K562 (cell line): ENCODE data around the gene GCN1. TPM values are rescaled to one million over a fixed set of nuclear protein-coding genes. Genes with fewer than 3 reads are reported as not detected.

Source experiments
- ATAC-seq: fragments of 200-7000 bp; cut with Tn5 transposase; 3 replicates; pipeline ENCODE4 v1.9.1; 2020; ENCODE audit warnings: moderate library complexity
- BruUV-seq: library from RNA; stranded (reverse); fragments of 400-500 nt; replicated peaks from 2 replicates; lab custom pipeline; 2021; lab: Mats Ljungman, UMichigan
- CTCF ChIA-PET: fragments of 300-600 bp; formaldehyde crosslinking; extraction: SDS; loops from one replicate; lab custom pipeline; 2021; ENCODE audit warnings: low intra/inter-chr PET ratio; lab: Yijun Ruan, JAX
- POLR2A ChIA-PET: fragments of 300-600, 350-650 bp; sonication (Branson Sonifier 250); formaldehyde crosslinking; extraction: SDS; loops from one replicate; lab custom pipeline; 2021; ENCODE audit warnings: antibody characterized with exemption, inconsistent platforms; lab: Yijun Ruan, JAX
- DNase-seq, 4 experiments: peaks; one replicate each; pipeline versions ENCODE4 v3.0.0 to v3.0.0-alpha.2; 2011 to 2018; ENCODE audit warnings: low spot score in 3 of 4, mixed read lengths in 3 of 4; ENCODE audit errors: extremely low read depth in 1 of 4
- FAIRE-seq: peaks from 2 replicates; lab custom pipeline; 2011; peaks lifted over from hg19 to GRCh38; lab: Jason Lieb, UNC
- H2AFZ ChIP-seq: 2 replicates; pipeline ENCODE4 v1.6.0; 2011; ENCODE audit warnings: low read depth, low read length, control low read depth, inconsistent platforms
- H3K27ac ChIP-seq: fragments of 200-600 bp; 3 replicates; pipeline ENCODE4 v1.8.0; 2011; ENCODE audit warnings: low read depth, mild to moderate bottlenecking, control low read depth, inconsistent platforms, low read length, moderate library complexity, mixed read lengths; ENCODE audit errors: extremely low read depth
- H3K27me3 ChIP-seq, 2 experiments: fragments of 300-600 bp in 1 of 2; 2 replicates in 1 of 2; 3 replicates in 1 of 2; pipeline versions ENCODE4 v1.6.0 to v1.8.0; 2011; ENCODE audit warnings: inconsistent platforms in 2 of 2, low read length in 2 of 2, mild to moderate bottlenecking in 1 of 2, mixed read lengths in 1 of 2, moderate library complexity in 1 of 2; ENCODE audit not compliant: control insufficient read depth in 2 of 2, insufficient read depth in 2 of 2
- H3K36me3 ChIP-seq: fragments of 300-600 bp; 3 replicates; pipeline ENCODE4 v1.8.0; 2011; ENCODE audit warnings: mild to moderate bottlenecking, low read length, inconsistent platforms; ENCODE audit not compliant: control insufficient read depth, insufficient read depth
- H3K4me1 ChIP-seq, 2 experiments: fragments of 200-600 bp in 1 of 2; replicated peaks in 1 of 2; 2 replicates in 1 of 2; 3 replicates in 1 of 2; pipeline versions ENCODE4 v1.5.1 to v1.8.0; 2011; ENCODE audit warnings: inconsistent platforms in 2 of 2, low read length in 2 of 2, mild to moderate bottlenecking in 1 of 2, mixed read lengths in 1 of 2, moderate library complexity in 1 of 2; ENCODE audit not compliant: control insufficient read depth in 2 of 2, insufficient read depth in 2 of 2
- H3K4me2 ChIP-seq: 2 replicates; pipeline ENCODE4 v1.6.1; 2011; ENCODE audit warnings: low read length, control low read depth, inconsistent platforms, mixed read lengths; ENCODE audit not compliant: insufficient read depth
- H3K4me3 ChIP-seq: fragments of 200-600 bp; sonication (generic), shearing (Covaris generic); 2 replicates; pipeline ENCODE4 v1.5.1; 2016; ENCODE audit warnings: control low read depth, inconsistent platforms
- H3K79me2 ChIP-seq: fragments of 200-600 bp; 3 replicates; pipeline ENCODE4 v1.8.0; 2011; ENCODE audit warnings: low read length, inconsistent platforms; ENCODE audit not compliant: control insufficient read depth, insufficient read depth
- H3K9ac ChIP-seq, 2 experiments: 2 replicates each; pipeline versions ENCODE4 v1.6.0 to v1.6.1; 2011; ENCODE audit warnings: low read depth in 2 of 2, low read length in 2 of 2, control low read depth in 1 of 2, inconsistent platforms in 1 of 2, mild to moderate bottlenecking in 1 of 2, mixed read lengths in 1 of 2; ENCODE audit not compliant: insufficient read depth in 1 of 2
- H3K9me1 ChIP-seq: one replicate; pipeline ENCODE4 v1.6.0; 2011; ENCODE audit warnings: inconsistent platforms, mild to moderate bottlenecking, low read length, moderate library complexity; ENCODE audit not compliant: control insufficient read depth, insufficient read depth
- H3K9me3 ChIP-seq: replicated peaks from 2 replicates; pipeline ENCODE4 v1.5.1; 2011; ENCODE audit warnings: low read depth, low read length, inconsistent platforms; ENCODE audit not compliant: control insufficient read depth, insufficient read depth
- H4K20me1 ChIP-seq: replicated peaks from 2 replicates; pipeline ENCODE4 v1.6.1; 2011; ENCODE audit warnings: low read length, inconsistent platforms, mixed read lengths; ENCODE audit not compliant: control insufficient read depth, insufficient read depth
- CC2D1A ChIP-seq: fragments of 450-650 bp; IDR thresholded peaks from 2 replicates; pipeline ENCODE4 v1.6.1; 2017; ENCODE audit warnings: mild to moderate bottlenecking
- CEBPB ChIP-seq: fragments of 450-650 bp; IDR thresholded peaks from 2 replicates; pipeline ENCODE4 v1.6.1; 2016; ENCODE audit warnings: missing genetic modification characterization, missing compliant biosample characterization
- ETS2 ChIP-seq: IDR thresholded peaks from 2 replicates; pipeline ENCODE4 v1.6.1; 2016; ENCODE audit warnings: borderline replicate concordance, missing genetic modification characterization, mild to moderate bottlenecking, moderate library complexity, missing compliant biosample characterization; ENCODE audit not compliant: poor library complexity, severe bottlenecking
- L3MBTL2 ChIP-seq: fragments of 450-650 bp; IDR thresholded peaks from 2 replicates; pipeline ENCODE4 v1.6.1; 2016; ENCODE audit warnings: mild to moderate bottlenecking, moderate library complexity
- MAZ ChIP-seq, 2 experiments: fragments of 450-650 bp in 1 of 2; sonication (generic) in 1 of 2; formaldehyde crosslinking; IDR thresholded peaks in 1 of 2; conservative IDR thresholded peaks in 1 of 2; 2 replicates each; pipeline versions ENCODE4 v1.4.0 to v1.5.0; 2020; ENCODE audit warnings: mild to moderate bottlenecking in 1 of 2, missing genetic modification reagents in 1 of 2
- PHF21A ChIP-seq: fragments of 450-650 bp; IDR thresholded peaks from 2 replicates; pipeline ENCODE4 v1.6.1; 2017; ENCODE audit warnings: low read depth, borderline replicate concordance
- PPARD ChIP-seq: fragments of 250-450 bp; sonication (Bioruptor Pico); IDR thresholded peaks from 2 replicates; pipeline ENCODE4 v1.8.0; 2022; ENCODE audit warnings: inconsistent platforms, mild to moderate bottlenecking, moderate library complexity
- PURB ChIP-seq: sonication (generic); formaldehyde crosslinking; IDR thresholded peaks from 2 replicates; pipeline ENCODE4 v1.9.0; 2021; ENCODE audit warnings: low read depth, mild to moderate bottlenecking, missing genetic modification reagents
- RUNX1 ChIP-seq: sonication (generic); IDR thresholded peaks from 2 replicates; pipeline ENCODE4 v1.6.1; 2016; ENCODE audit warnings: antibody characterized with exemption, low read depth
- SAFB2 ChIP-seq: fragments of 200-400 bp; formaldehyde crosslinking; IDR thresholded peaks from 2 replicates; pipeline ENCODE4 v1.6.1; 2018; ENCODE audit warnings: borderline replicate concordance, low read length, low read depth, moderate library complexity; ENCODE audit not compliant: severe bottlenecking
- SPI1 ChIP-seq: IDR thresholded peaks from 2 replicates; pipeline ENCODE4 v1.6.1; 2011; ENCODE audit warnings: low read depth, low read length, control low read depth, borderline replicate concordance
- SREBF2 ChIP-seq: sonication (generic); formaldehyde crosslinking; IDR thresholded peaks from 2 replicates; pipeline ENCODE4 v1.4.0; 2020; ENCODE audit warnings: mild to moderate bottlenecking, missing genetic modification reagents
- THRAP3 ChIP-seq: fragments of 450-650 bp; IDR thresholded peaks from 2 replicates; pipeline ENCODE4 v1.6.1; 2016; ENCODE audit warnings: mild to moderate bottlenecking, inconsistent platforms, borderline replicate concordance
- U2AF2 ChIP-seq: fragments of 200-400 bp; formaldehyde crosslinking; optimal IDR thresholded peaks from 2 replicates; pipeline ENCODE3; 2017; ENCODE audit warnings: low read depth, mild to moderate bottlenecking, low read length
- ZKSCAN8 ChIP-seq: fragments of 200-800 bp; sonication (Bioruptor generic); IDR thresholded peaks from 2 replicates; pipeline ENCODE4 v1.6.1; 2016; ENCODE audit warnings: missing genetic modification characterization, missing compliant biosample characterization
- ZSCAN32 ChIP-seq: fragments of 450-650 bp; formaldehyde crosslinking; IDR thresholded peaks from 2 replicates; pipeline ENCODE4 v1.4.0; 2020; ENCODE audit warnings: mild to moderate bottlenecking, moderate library complexity
- WGBS: fragments of 100-300 bp; shearing (Covaris generic); methylation state at CpG from one replicate; pipeline ENCODE4 v1.1.6; 2016; ENCODE audit warnings: low coverage, mixed read lengths; ENCODE audit not compliant: insufficient coverage; ENCODE audit errors: missing lambda C conversion rate; 5-methylcytosine and 5-hydroxymethylcytosine counted together
- in situ Hi-C: fragments of 300-500 bp; cut with MboI; formaldehyde crosslinking; loops from 4 replicates; pipeline ENCODE4 v1.15.0; 2018; ENCODE audit warnings: inconsistent platforms, mixed read lengths
- intact Hi-C: fragments of 100-400 bp; cut with micrococcal nuclease; formaldehyde crosslinking; loops from 2 replicates; pipeline ENCODE4 v1.14.2; 2022
- polyA plus RNA-seq, 8 experiments: library from polyadenylated mRNA; depleted of rRNA in 4 of 8; stranded (reverse) in 5 of 8; unstranded in 3 of 8; fragments of >200 nt; fragmentation: Nextera tagmentation in 2 of 8; fragmentation: Illumina TruSeq in 1 of 8; extraction: Ambion mirVana in 2 of 8; extraction: Trizol in 1 of 8; gene quantifications; 2 replicates each; pipeline versions ENCODE4 v1.2.1 to v1.2.3, GENCODE V29; 2011 to 2014; ENCODE audit warnings: inconsistent platforms in 1 of 8, missing spikeins in 1 of 8
- total RNA-seq, 7 experiments: library from RNA; depleted of rRNA in 6 of 7; stranded (reverse); fragments of >200 nt in 6 of 7; fragmentation: Illumina TruSeq in 2 of 7; extraction: Trizol in 2 of 7; gene quantifications; 2 replicates each; pipeline versions ENCODE4 v1.2.1 to v1.2.3, GENCODE V29; 2011 to 2021; ENCODE audit warnings: low replicate concordance in 1 of 7

The GCN1 gene
- total and polyA plus RNA-seq, 9 of the 15 experiments (the other 6 are each of a cell fraction or from before 2014, with no cell fraction given), result 11.9 to 190 (median 51.7) TPM

DNA sequence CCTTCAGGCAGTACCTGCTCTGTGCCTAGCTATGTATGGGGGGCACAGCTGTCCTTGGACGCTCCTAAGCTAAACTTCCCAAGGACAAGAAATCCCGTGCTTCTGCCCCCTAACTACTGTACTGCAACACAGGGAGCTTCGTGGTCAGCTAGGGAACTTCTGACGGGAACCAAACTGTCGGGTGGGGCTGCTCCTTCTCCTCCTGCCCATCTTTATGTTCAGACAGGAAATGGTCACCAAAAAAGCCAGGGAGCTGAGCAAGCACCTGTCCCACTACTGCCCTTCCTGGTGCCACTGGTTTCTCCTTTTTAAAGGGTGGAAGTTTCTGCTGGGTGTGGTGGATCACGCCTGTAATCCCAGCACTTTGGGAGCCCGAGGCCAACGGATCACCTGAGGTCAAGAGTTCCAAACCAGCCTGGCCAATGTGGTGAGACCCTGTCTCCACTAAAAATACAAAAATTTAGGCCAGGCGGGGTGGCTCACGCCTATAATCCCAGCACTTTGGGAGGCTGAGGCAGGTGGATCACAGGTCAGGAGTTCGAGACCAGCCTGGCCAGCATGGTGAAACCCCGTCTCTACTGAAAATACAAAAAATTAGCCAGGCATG lies 44.4 kb upstream of the GCN1 start:
- H3K79me2 ChIP-seq, result peaks cover 33% of the 10 kb centered on the region
- ChIA-PET CTCF (no interaction called here), POLR2A (interaction anchor here (0.7 to 7.1 kb wide), 9 partner anchors 9 to 249 kb away, joined by 3 to 98 read pairs (median 5); partner anchors contain the start of genes RNU4-1, RNU4-2 and RPLP0)
- H3K9me3 ChIP-seq, result no peaks in the 10 kb centered on the region
- in situ Hi-C loops (no loop called here), intact Hi-C loops (no loop called here)
- BruUV-seq, result no TSS peak
- peaks cover 17% of the 10 kb centered on the region for H3K9me1 ChIP-seq
- DNase-seq, result no peak
- H4K20me1 ChIP-seq, result peaks cover 48% of the 10 kb centered on the region
- 59% methylated on average over 7 of the region's 12 CpGs for WGBS
- peaks cover 5% of the 10 kb centered on the region; the same call in 1 of the 3 replicates for H3K36me3 ChIP-seq
- FAIRE-seq, result no peak
- no peak overlapping the region for H3K4me3 ChIP-seq
- H2AFZ ChIP-seq, result no peak overlapping the region
- H3K27ac ChIP-seq, result no peak overlapping the region
- H3K27me3 ChIP-seq, result no peaks in the 10 kb centered on the region
- TF ChIP-seq SREBF2 (CRISPR knock-in tag) (no peak), SPI1 (no peak), CC2D1A (no peak), MAZ (CRISPR knock-in tag; conservative IDR thresholded peaks at IDR 0.05 in 1 of 2, IDR thresholded peaks at IDR 0.05 in 1 of 2) (no peak), ZSCAN32 (CRISPR knock-in tag) (no peak), THRAP3 (no peak), PPARD (CRISPR knock-in tag) (no peak), CEBPB (tag) (no peak), U2AF2 (no peak), PHF21A (no peak), ETS2 (tag) (no peak), SAFB2 (no peak), L3MBTL2 (no peak), RUNX1 (no peak), PURB (no peak), ZKSCAN8 (CRISPR knock-in tag) (no peak)
- H3K4me1 ChIP-seq, result peaks cover 45 to 46% of the 10 kb centered on the region in 2 experiments
- no peak overlapping the region for H3K4me2 ChIP-seq
- no peak for ATAC-seq
- H3K9ac ChIP-seq, result no peak overlapping the region
